Measurements from ENCODE around the gene SCGB1C2.

Gene SCGB1C2

DNA sequence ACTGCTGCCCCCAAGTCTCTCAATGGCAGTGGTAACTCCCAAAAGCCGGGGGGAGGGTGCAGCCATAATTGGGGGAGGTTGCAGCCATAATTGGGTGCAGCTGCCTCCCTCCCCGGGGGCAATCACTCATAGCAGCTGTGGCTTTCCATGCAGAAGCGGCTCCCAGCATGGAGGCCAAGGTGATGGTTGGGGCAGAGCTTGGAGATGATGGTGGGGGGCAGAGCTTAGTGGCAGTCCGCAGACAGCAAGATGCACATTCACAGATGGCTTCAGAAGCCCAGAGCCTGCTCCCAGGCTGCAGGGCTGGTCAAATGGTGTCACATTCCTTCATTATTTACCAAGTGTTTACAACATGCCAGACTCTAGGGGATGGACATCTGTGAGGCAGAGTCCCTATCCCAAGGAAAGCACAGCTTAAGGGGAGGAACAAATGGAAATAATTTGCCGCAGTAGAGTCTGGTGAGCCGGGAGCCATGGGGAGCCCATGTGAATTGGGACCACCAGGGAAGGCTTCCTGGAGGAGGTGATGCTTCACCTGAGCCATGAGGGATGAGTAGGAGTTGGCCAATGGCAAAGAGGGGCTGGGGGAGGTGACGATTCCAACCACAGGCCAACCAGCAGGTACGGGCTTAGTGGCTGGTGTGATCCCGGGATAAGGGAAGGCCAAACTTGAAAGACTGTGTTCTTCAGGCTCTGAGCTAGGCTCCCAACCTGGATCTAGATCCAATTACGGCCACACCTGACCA is 36.0 kb downstream of the SCGB1C2 start:
- no peak for DNase-seq

GRCh38 chr17:177155-177554 is 39.8 kb downstream of the SCGB1C2 start:
- DNase-seq = peak; percentile 61

GRCh38 chr17:177762-178161 is 40.4 kb downstream of the SCGB1C2 start:
- peak; percentile 33 for DNase-seq

DNA sequence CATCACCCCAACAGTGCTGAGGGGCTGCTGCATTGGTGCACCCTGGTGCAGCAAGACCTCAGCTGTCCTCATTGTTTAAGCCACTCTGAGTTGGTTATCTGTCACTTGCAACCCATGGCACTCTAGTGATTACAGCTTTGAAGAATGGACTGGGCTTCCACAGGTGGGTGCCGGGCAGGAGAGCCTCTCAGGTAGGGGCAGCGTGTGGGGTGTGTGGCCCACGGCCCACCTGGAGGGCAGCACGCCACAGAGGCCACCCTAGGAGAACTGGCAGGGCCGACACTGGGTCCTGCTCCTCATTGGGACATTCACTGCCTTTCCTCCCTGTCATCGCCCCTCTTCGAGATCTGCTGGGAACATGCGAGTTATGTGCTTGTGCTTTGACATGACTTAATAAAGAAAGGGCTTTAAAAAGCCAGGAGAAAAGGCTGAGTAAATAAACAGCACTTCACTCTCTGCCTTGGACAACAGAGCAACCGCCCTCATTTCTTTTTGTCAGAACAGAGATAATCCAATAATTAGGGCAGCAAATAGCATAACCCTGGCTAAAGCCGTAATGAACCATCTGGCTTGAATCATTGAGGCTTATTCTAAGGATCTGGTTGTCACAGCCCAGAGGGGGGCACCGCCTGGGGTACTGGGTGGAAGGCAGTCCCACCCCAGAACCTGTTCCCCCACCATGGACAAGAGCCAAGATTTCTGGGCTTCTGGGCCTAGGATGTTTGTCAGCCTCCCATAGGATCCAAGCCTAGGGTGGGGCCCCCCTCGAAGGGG is 41.1 kb downstream of the SCGB1C2 start:
- DNase-seq = peak; percentile 99

DNA sequence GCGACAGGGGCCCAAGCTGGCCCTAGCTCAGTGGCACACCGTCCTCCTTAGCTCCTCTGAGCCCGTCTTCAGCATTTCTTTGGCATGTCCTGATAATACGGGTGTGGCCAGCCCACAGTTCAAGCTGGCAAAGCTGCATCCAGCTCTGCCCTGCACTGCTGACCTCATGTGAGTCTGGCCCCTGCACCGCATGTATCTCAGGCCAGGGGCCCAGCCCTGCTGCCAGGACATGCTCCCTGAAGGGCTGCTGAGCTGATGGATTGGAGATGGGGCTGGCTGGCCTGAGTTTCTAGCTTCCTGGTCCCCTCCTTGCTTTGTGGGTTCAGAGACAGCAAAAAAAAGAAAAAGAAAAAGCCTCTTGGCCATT is 41.7 kb downstream of the SCGB1C2 start:
- no peak for DNase-seq

GRCh38 chr17:179781-180380 is 42.5 kb downstream of the SCGB1C2 start:
- DNase-seq = peak; percentile 60

DNA sequence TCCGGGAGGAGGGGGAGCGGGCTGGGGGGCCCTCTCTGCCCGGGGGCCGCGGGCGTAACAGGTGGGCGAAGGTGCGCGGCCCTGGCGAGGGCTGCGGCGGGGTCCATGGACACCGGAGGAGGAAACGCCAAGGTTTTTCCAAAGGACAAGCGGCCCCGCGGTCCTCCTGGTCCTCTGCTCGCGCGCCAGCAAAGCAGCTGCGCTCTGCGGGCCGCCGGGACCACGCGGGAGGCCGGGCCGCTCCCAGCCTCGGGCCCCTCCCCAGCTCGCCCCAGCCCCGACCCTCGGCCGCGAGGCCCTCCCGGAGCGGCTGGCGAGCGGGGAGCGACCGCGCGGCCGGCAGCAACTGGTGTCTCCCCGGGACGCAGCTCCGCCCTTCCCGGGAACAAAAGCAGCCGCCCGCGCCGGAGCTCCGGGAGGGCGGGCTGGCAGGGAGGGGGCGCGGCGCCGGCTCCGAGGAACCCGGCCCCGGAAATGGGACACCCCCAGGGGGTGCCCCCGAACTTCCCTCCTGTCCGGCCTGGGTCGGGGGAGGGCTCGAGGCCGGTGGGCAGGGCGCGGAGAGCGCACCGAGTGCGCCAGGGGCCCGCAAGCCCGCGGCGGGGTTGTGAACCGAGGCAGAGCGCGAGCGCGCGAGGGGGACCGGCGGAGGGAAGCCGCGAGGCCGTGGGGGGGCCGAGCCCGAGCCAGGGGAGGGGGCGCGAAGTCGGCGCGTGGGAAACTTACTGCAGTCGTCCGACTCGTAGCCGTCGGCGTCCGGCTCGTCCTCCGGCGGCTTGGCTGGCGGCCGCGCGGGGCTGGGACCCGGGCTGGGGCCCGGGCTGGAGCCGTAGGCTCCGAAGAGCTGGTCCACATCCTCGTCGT is 43.2 kb downstream of the SCGB1C2 start:
- DNase-seq = peak; percentile 62

- DNase-seq = peak; percentile 82
Measured at GRCh38 chr17:181245-182049, 44.1 kb downstream of the SCGB1C2 start, which contains the start of gene DOC2B. Gene DOC2B (minus strand): TSS chr17:181650. CDS start chr17:181479, 171 bp downstream.

DNA sequence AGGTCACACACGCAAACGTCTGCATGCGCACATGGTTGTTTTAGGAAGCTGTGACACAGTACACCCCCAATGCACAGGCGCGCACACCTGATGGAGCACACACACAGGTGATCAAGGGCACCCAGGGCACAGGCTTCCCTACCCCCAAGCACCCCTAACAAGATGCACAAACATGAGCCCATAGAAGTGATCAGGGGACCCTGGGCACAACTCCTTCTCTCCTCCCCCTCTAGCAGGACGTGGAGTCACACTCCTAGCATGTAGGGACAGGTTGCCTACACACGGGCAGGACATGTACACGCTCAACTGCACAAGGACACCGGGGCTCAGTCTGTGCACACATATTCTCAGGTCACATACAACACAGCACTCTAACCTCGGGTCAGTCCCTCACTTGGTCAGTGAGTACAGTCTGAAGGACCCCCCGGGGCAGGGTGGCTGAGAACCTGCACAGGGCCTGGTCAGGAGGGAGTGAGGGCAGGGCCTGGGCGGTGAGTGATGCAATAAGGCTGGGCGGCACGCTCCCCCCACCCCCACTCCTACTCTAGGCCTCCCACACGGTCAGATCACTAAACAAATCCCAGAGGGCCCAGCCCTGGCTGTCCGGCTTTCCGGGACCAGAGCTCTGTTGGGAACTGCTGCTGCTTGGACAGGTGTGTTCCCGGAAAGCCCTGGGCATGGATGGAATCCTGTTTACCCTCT is 44.8 kb downstream of the SCGB1C2 start:
- peak; percentile 84 for DNase-seq

DNA sequence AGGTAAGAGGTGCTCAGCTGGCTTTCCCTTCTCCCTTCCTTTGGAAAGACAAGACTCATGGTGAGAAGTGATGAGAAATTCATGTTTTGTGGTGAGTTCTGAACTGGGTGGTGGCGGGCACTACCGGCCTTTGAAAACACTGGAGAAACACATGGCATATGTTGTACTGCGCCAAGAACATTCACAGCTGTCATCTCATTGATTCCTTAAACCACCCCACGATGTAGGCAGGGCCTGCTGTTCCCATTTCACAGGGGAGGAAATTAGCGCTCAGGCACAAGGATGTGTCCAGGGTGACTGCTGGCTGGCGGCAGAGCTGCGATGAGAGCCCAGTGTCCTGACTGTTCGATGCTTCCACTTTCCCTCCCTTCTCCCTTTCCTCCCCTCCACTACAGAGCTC is 45.7 kb downstream of the SCGB1C2 start:
- DNase-seq = peak; percentile 75

GRCh38 chr17:185445-186138 is 48.2 kb downstream of the SCGB1C2 start:
- DNase-seq = no peak

DNA sequence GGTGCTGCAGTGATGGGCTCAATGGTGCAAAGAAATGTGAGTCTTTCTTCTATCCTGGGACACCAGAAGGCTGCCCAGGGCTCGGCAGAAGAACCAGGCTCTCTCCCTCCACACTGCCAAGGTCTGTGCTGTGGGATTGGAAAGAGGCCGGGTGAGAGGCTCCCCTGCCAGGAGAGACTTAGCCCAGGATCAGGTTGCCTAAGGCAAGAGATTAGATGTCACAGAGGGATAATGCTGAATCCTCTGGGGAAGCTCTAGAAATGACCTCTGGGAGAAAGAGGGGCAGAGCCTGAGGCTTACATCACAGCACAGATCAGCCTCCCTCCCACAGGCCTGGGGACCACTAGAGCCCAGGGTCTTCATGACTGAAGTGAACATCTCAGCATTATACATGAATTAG is 49.8 kb downstream of the SCGB1C2 start:
- DNase-seq = peak; percentile 97

Measured in NCI-H82 (cell line).